AG20443 (cell line): Measurements from ENCODE around the gene USP47.
"Not testable (repeated sequence)": the region's sequence is repeated elsewhere in the genome, so short reads cannot be mapped to it uniquely, and the experiment has no call there.

ENCODE experiments used
- DNase-seq: peaks from one replicate; pipeline ENCODE4 v3.0.0; 2012; ENCODE audit warnings: low spot score, mixed read lengths

USP47 gene

DNA sequence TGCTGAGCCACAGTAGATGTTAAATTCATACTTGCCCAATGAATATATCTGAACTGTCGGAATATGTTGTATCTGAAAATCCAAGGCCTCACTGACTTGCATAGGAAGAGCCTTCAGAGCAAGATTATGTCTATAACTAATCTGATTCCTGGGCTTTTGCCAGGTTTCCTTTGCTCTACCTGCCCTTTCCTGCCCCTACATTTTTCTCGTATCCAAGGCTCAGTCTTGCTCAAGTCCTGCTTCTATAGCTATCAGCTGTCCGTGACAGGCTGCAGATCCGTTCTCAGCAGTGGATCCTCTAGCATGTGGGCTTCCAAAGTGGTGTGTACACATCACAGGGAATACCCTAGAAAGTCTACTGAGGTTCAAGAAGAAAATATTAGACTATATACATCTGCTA, 18.8 kb upstream of the USP47 start:
- no peak for DNase-seq

DNA sequence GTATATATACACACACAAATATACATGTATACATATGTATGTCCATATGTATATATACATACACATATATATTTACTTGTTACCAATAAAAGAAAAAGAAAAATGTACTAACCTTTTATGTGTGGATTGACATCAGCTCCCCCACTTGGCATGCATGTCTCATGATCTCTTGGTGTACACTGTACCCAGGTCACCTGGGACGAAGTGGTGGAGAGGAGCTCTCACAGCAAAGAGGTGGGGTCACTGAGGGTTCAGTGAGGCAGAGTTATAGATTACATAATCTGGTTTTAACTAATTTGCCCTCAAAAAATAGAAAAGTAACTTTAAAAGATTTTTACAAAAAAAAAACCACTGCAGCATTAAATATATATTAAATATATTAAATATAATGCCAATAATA, 15.5 kb upstream of the USP47 start:
- DNase-seq, result no peak

DNA sequence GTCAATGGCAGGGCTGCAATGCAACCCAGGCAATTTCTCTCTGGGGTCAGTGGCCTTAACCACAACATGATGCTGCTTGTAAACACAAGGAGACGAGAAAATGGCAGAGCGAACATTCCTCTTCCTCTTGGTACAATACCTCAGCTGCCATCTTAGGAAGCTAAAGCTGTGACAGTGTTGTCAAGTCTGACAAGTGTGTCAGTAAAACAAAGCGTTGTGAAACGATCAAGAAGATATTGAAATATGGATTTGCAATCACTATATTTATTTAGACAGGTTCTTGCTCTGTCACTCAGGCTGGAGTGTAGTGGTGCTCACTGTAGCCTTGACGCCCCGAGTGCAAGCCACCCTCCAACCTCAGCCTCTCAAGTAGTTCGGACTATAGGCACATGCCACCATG, 14.5 kb upstream of the USP47 start:
- no peak for DNase-seq

DNA sequence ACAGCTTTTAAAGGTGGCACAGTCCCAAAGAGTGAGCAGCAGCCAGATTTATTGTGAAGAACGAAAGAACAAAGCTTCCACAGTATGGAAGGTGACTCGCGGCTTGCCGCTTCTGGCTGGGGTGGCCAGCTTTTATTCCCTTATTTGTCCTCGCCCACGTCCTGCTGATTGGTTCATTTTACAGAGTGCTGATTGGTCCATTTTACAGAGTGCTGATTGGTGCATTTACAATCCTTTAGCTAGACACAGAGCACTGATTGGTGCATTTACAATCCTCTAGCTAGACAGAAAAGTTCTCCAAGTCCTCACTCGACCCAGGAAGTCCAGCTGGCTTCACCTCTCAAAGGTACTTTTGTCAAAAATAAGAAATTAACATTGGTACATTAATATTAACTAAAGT, 10.4 kb upstream of the USP47 start:
- DNase-seq, result not testable (repeated sequence)

DNA sequence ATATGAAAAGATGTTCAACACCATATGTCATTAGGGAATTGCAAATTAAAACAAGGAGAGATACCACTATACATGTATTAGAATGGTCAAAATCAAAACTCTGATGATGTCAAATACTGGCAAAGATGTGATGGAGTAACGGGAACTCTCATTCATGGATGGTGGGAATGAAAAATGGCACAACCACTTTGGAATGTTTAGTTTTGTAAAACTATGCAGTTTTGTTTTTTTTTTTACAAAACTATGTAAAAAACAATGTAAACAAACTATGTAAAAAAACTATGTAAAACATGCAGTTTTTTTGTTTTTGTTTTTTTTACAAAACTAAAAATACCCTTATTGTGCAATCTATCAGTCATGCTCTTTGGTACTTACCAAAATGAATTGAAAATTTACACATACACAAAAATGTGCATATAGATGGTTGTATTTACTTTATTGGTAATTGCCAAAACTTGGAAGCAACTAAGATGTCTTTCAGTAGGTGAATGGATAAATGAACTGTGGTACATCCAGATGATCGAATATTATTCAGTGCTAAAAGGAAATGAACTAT, 5.0 kb upstream of the USP47 start:
- DNase-seq, result no peak

DNA sequence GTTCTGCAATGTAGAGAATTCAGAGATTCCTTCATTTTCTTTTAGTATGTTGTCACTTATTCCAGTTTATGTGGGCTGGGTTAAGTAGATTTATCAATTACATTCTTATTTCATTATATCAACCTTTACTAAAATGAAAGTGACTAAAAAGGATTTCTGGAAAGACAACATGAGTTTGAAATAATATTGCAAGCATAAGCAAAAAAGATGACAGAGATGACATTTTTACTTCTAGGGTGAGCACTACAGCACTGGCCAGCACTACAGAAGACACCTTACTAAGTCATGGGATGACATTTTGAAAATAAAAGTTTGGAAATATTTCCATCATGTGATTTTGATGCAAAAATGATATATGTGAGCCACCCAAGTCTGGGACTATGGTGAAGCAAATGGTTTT, 2.1 kb upstream of the USP47 start:
- DNase-seq, result no peak

DNA sequence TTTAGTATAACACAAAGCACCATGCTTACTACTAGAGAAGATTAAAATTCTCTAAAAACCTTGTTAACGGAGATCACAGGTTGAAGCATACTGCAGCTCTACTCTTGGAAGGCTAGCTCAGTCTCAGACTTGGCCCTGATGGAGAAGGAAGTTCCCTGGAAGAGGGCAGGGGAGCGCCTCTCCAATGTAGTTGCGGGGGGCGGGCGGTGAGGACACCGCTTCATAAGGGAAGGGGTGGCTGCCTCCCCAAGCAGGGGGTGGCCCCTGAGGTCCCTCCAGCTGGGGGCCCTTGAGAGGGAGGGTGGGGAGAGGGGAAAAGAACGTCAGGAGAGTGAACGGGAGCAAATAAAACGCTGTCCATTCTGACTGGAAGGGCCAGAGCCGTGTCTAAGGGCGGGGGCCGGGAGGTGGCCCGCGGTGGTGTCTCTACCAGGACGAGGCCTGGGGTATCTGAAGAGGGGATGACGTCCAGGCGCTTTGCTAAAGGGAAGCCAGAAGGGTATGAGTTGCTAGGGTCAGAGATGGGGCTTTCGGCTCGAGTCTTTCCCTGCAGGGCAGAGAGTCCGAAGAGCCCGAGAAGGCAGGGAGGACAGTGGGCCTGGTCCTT, 553 bp upstream of the USP47 start:
- peak; percentile 61 for DNase-seq

DNA sequence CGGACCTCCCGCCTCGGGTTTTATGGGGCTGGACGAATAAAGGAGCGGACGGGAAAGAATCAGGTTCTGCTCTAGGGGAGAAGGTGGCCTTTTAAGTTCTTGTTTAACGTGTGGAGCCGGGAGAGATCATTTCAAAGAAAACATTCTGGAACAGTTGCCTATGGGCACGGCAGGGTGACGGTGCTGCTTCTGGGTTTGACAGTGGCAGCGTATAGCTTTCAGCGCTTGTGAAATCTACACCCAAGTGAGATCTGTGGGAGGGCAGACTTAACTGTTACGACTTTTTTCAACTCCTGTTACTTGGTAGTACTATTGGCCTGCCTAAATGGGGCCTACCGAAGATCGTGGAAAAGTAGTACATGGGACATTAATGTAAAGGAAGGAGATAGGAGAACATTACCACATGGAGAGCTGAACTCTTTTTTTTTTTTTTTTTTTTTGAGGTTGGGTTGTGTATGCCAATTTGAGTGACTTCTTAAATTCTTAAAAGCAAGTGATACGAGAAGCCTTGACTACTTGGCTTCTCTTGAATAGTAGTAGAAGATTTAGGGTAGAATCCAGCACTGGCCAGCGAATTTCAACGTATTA, 743 bp downstream of the USP47 start:
- peak; percentile 57 for DNase-seq

DNA sequence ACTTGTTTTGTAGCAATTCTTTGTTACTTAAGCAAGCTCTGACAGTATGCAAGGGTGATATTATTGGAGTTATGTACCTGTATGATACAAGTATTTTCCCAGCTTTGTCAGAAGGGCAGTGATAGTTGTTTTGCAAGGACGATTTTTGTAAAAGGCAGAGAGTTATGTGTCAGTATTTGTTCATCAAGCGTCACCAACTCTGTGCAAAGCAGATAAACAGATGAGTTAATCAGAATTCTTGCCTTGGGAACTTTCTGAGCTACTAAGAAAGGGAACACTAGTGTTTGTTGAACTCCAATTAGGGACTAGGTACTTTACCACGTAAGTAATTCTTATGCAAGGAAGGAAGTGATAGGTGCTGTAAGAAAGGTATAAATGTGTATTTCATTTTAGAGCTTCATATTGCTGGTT, 1.4 kb downstream of the USP47 start:
- DNase-seq, result peak; percentile 29

DNA sequence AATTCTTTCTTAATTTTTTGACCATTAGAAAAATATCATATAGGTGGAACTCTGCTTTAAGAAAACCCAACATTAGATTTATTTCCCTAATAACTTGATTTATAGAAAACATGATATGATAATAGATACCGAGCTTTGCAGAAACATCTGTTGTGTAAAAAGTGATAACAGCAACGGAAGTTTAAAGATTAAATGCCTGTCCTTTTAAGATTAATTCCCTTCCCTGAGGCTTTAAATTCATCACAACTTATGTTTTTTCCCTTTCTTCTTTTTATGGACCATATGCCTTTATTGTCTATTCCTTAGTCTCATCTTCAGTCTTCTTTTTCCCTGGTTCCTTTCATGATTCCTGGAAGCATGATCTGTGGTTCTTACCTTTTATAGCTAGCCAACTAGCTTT, 1.9 kb downstream of the USP47 start:
- DNase-seq, result no peak

DNA sequence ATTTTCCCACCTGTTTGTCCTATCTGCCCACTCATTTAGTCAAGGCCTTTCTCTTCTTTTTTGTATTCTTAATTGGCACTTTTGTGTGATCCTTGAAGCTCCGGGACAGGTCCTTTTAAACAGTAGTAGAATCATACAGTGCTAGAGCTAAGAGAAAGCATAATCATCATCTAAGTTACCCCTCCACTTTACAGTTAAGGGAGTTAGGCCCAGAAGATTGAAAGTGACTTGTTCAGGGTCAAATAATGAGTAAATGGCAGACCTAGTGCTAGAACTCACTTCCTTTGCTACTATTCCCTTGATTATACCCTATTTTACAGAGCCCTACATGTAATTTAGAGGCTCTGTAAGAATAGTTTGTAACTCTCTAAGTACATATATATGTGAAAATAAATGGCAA, 2.5 kb downstream of the USP47 start:
- DNase-seq, result no peak

DNA sequence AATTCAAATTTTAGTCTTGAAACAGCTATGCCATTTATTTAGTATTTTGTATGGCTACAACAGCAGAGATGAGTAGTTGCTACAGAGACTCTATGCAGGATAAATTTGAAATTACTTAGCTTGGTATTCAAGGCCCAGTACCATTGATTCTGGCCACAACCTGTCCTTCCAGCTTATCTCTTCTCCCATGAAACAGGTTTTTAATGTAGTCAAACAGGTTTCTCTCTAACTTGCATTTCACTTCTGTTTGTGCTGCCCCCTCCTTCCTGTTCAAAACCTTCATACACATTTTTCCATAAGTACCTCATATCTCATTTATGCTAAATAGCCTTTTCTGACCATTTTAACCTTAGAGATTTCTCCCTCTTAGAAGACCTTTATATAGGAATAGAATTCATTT, 3.3 kb downstream of the USP47 start:
- DNase-seq, result no peak

DNA sequence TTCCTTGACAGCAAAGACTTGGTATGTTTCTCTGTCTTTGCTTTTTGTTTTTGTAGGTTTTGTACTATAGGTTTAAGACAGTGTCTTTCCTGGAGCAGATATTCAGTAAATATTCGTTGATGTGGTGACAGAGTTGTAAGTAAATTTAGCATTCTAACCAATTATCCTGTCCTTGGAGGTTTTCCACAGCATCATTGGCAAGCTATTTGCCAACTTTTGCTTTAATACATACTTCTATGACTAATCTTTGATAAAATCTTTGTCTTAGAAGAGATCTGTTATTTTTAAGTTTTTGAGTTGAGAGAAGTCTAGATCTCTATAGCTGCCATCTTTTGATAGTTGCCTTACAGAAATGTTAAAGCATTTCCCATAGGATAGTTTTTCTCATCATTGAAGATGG, 3.8 kb downstream of the USP47 start:
- DNase-seq, result no peak

DNA sequence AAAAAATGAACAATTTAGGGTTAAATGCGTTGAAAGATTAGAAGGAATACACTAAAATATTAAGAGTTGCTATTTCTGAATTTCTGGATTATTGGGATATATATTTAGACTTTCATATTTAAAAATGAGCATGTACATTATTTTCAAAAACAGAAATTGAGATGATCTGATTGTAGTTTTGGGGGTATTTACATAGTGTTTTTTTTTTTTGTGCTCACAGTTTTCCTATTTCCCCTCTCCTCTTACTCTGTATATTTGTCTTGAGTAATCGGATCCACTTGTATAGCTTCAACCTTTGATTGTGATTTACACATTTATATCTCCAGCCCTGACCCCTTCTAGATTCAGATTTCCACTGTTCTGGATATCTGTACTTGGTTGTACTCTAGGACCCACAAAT, 5.3 kb downstream of the USP47 start:
- DNase-seq, result no peak

DNA sequence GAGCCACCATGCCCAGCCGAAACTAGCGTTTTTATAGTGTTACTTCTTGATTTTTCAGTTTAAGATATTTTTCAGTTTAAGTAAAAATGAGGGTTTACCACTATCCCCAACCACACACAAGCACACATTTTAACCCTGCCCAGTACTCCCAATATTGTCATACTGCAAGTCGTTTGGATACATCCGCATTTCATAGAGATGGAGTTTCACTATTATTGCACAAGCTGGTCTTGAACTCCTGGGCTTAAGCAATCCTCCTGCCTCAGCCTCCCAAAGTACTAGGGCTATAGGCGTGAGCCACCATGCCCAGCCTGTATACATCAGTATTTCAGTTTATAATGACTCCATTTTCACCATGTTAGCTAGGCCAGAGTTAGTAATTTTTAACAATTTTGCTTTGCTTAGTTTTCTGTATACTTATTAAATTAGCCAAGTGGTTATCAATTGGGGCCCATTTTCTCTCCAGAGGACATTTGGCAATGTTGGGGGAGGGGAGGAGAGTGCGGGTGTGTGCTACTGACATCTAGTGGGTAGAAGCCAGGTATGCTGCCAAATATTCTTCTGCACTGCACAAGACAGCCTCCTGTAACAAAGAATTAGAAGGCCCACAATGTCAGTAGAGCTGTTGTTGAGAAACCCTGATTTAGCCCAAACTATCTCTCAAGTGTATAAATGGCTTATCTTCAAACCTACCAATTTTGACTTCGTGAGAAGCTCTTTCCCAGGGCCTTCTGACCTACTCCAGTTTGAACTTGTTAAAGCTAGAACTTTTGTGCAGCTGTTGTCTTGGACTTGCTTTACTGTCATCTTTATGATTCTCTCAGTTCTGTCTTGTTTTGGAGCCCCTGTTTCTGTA, 7.3 kb downstream of the USP47 start:
- DNase-seq, result peak; percentile 35

DNA sequence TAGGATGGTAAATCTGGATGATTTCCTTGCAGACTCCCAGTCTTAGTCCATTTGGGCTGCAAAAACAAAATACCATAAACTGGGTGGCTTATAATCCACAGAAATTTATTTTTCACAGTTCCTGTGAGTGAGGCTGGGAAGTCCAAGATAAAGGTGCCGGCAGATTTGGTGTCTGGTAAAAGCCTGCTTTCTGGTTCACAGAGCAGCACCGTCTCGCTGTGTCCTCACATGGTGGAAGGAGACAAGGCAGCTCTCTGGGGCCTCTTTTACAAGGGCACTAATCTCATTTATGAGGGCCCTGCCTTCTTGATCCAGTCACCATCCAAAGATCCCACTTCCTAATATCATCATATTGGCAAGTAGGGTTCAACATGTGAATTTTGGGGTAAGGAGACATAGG, 8.9 kb downstream of the USP47 start:
- DNase-seq, result no peak

DNA sequence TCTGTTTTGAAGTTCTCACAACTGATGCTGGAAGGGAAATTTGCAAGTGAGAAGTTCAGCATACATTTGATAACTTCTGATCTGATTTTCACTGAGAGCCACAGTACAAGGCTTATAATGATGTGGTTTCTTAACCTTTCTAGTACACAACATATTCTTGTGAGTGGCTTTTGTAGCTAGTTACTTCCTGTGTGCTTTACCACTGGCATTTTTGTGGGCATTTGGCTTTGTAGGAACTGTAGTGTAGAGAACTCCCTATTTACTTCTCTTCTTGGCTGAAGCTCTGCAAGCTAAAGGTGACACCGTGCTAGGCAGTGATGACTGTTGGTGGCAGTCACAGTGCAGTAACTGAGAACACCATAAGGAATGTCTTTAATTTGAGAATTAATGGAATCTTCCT, 14.9 kb downstream of the USP47 start:
- DNase-seq, result no peak

DNA sequence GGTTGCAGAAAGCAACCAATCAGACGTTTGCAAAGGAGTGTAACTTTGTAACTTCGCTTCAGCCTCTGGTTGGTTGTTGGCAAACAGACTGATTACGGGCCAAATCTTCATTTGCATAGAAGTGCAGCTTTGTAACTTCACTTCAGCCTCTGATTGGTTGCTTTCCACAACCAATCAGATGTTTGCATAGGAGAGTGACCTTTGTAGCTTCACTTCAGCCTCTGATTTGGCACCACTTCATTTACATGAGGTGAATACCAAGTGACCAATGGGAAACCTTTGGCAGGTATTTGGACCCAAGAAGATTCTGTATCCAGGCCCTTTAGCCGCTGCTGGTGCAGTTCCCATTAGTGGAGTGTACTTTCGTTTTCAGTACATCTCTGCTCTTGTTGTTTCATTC, 16.0 kb downstream of the USP47 start:
- DNase-seq, result no peak

DNA sequence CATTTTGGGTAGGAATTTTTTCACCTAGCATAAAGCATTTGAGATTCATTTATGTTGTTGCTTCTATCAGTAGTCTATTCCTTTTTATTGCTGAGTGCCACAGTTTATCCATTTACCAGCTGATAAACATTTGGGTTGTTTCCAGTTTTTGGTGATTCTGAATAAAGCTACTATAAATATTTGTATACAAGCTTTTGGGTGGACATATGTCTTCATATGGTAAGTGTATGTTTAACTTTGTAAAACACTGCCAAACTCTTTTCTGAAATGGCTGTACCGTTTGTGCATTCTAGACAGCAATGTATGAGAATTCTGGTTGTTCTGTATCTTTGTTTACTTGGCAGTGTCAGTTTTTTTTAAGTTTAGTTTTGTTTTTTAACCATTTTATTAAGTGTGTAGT, 16.9 kb downstream of the USP47 start:
- DNase-seq, result no peak

DNA sequence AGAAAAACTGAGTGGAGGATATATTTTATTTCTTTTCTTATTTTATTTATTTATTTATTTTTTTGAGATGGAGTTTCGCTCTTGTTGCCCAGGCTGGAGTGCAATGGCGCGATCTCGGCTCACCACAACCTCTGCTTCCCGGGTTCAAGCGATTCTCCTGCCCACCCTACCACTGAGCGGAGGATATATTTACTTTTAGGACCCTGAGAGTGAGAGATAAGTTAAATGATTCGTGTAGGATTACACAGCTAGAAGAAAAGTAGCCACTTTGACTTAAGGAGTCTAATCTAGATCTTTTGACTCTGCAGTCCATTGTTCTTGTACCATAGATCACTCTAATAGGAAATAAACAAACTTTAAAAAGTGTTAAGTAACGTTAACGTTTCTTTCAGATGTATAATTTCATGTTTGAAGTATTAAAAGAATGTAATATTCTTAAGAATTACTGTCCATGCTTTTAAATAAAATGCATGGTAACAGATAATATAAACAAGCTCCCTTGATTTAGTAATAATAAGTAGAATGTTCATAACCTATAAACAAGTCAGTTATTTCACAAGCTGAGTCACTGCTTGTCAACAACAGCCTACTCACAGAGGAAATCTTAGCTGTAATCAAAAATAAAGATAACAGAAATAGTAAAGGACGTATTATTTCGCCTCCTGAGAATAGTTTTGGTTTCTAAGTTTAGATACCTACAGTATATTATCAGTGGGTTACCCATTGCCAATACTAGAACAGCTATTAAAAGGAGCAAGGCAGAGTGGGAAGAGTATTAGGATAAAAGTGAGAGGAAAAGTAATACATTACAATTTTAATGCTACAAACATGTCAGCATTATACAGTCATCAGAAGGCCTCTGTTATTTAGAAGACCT, 18.6 kb downstream of the USP47 start:
- peak; percentile 9 for DNase-seq

DNA sequence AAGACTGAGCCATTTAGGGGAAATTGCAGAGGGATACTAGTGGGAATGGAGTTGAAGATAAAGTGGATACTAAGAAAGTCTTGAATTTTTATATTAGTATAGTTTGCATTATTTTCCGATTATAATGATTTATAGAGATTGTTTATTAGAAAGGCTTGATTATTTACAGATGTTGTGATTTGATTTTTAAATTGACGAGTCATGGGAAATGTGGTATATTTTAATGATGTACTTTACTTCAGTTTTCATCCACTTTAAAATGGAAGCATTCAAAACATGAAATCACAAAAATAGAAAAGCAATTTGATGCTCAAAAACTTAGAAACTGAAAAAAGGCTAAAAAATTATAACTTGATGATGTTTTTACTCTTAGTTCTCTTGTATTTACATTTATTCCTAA, 21.2 kb downstream of the USP47 start:
- no peak for DNase-seq

DNA sequence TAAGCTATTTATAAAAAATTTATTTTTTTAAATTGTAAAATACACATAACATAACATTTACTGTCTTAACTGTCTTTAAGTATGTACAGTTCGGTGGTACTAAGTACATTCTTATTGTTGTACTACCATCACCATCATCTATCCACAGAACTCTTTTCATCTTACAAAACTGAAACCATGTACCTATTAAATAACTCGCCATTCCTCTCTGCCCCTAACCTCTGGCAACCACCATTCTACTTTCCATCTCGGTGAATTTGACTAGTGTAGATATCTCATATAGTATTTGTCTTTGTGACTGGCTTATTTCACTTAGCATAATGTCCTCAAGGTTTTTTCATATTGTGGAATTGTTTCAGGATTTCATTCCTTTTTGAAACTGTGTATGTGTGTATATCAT, 22.6 kb downstream of the USP47 start:
- no peak for DNase-seq
